ENCODE data around the gene DLX5.

The DLX5 gene

GRCh38 chr7:97015756-97016380 lies 8.8 kb downstream of the DLX5 start:
- Histone ChIP-seq H3K9me3 (ENCODE audit: control insufficient read depth, insufficient read depth, low read length) (no peaks in the 10 kb centered on the region), H3K4me3 (ENCODE audit: low read depth, low read length) (peak overlapping the region; percentile 54), H3K9ac (ENCODE audit: low read depth, low read length) (no peak overlapping the region), H3K4me1 (ENCODE audit: control insufficient read depth, insufficient read depth, low read length) (no peaks in the 10 kb centered on the region), H3K27me3 (ENCODE audit: control insufficient read depth, insufficient read depth, low read length) (peaks cover 99% of the 10 kb centered on the region), H3K36me3 (ENCODE audit: control insufficient read depth, insufficient read depth, low read length) (no peaks in the 10 kb centered on the region)

GRCh38 chr7:97015279-97015678 lies 9.4 kb downstream of the DLX5 start:
- H3K9ac ChIP-seq (ENCODE audit: low read depth, low read length) = no peak overlapping the region
- H3K36me3 ChIP-seq (ENCODE audit: control insufficient read depth, insufficient read depth, low read length) = no peaks in the 10 kb centered on the region
- H3K27me3 ChIP-seq (ENCODE audit: control insufficient read depth, insufficient read depth, low read length) = peaks cover 99% of the 10 kb centered on the region
- H3K4me3 ChIP-seq (ENCODE audit: low read depth, low read length) = no peak overlapping the region
- H3K4me1 ChIP-seq (ENCODE audit: control insufficient read depth, insufficient read depth, low read length) = no peaks in the 10 kb centered on the region
- H3K9me3 ChIP-seq (ENCODE audit: control insufficient read depth, insufficient read depth, low read length) = no peaks in the 10 kb centered on the region

GRCh38 chr7:97014145-97014750 lies 10.4 kb downstream of the DLX5 start:
- Histone ChIP-seq H3K36me3 (ENCODE audit: control insufficient read depth, insufficient read depth, low read length) (no peaks in the 10 kb centered on the region), H3K4me3 (ENCODE audit: low read depth, low read length) (no peak overlapping the region), H3K27me3 (ENCODE audit: control insufficient read depth, insufficient read depth, low read length) (peaks cover 99% of the 10 kb centered on the region), H3K9ac (ENCODE audit: low read depth, low read length) (no peak overlapping the region), H3K9me3 (ENCODE audit: control insufficient read depth, insufficient read depth, low read length) (no peaks in the 10 kb centered on the region), H3K4me1 (ENCODE audit: control insufficient read depth, insufficient read depth, low read length) (peaks cover 2% of the 10 kb centered on the region)

- H3K36me3 ChIP-seq (ENCODE audit: control insufficient read depth, insufficient read depth, low read length) = no peaks in the 10 kb centered on the region
- no peaks in the 10 kb centered on the region for H3K9me3 ChIP-seq (ENCODE audit: control insufficient read depth, insufficient read depth, low read length)
- no peak overlapping the region for H3K4me3 ChIP-seq (ENCODE audit: low read depth, low read length)
- H3K4me1 ChIP-seq (ENCODE audit: control insufficient read depth, insufficient read depth, low read length) = peaks cover 2% of the 10 kb centered on the region
- peaks cover 99% of the 10 kb centered on the region for H3K27me3 ChIP-seq (ENCODE audit: control insufficient read depth, insufficient read depth, low read length)
- no peak overlapping the region for H3K9ac ChIP-seq (ENCODE audit: low read depth, low read length)
Measured at GRCh38 chr7:97013845-97014134, 10.8 kb downstream of the DLX5 start.

- Histone ChIP-seq H3K4me3 (ENCODE audit: low read depth, low read length) (no peak overlapping the region), H3K9ac (ENCODE audit: low read depth, low read length) (no peak overlapping the region), H3K9me3 (ENCODE audit: control insufficient read depth, insufficient read depth, low read length) (no peaks in the 10 kb centered on the region), H3K27me3 (ENCODE audit: control insufficient read depth, insufficient read depth, low read length) (peaks cover 100% of the 10 kb centered on the region), H3K4me1 (ENCODE audit: control insufficient read depth, insufficient read depth, low read length) (peaks cover 2% of the 10 kb centered on the region), H3K36me3 (ENCODE audit: control insufficient read depth, insufficient read depth, low read length) (no peaks in the 10 kb centered on the region)
Measured at GRCh38 chr7:97013134-97013844, 11.3 kb downstream of the DLX5 start.

GRCh38 chr7:97012365-97013133 lies 12.1 kb downstream of the DLX5 start:
- Histone ChIP-seq H3K4me3 (ENCODE audit: low read depth, low read length) (no peak overlapping the region), H3K9me3 (ENCODE audit: control insufficient read depth, insufficient read depth, low read length) (no peaks in the 10 kb centered on the region), H3K9ac (ENCODE audit: low read depth, low read length) (no peak overlapping the region), H3K4me1 (ENCODE audit: control insufficient read depth, insufficient read depth, low read length) (peaks cover 2% of the 10 kb centered on the region), H3K36me3 (ENCODE audit: control insufficient read depth, insufficient read depth, low read length) (no peaks in the 10 kb centered on the region), H3K27me3 (ENCODE audit: control insufficient read depth, insufficient read depth, low read length) (peaks cover 100% of the 10 kb centered on the region)

- Histone ChIP-seq H3K4me1 (ENCODE audit: control insufficient read depth, insufficient read depth, low read length) (peaks cover 2% of the 10 kb centered on the region), H3K36me3 (ENCODE audit: control insufficient read depth, insufficient read depth, low read length) (no peaks in the 10 kb centered on the region), H3K9ac (ENCODE audit: low read depth, low read length) (no peak overlapping the region), H3K4me3 (ENCODE audit: low read depth, low read length) (no peak overlapping the region), H3K9me3 (ENCODE audit: control insufficient read depth, insufficient read depth, low read length) (no peaks in the 10 kb centered on the region), H3K27me3 (ENCODE audit: control insufficient read depth, insufficient read depth, low read length) (peaks cover 100% of the 10 kb centered on the region)
Measured at GRCh38 chr7:97011536-97012364, 12.9 kb downstream of the DLX5 start.

GRCh38 chr7:97011104-97011503 lies 13.5 kb downstream of the DLX5 start:
- Histone ChIP-seq H3K9ac (ENCODE audit: low read depth, low read length) (no peak overlapping the region), H3K27me3 (ENCODE audit: control insufficient read depth, insufficient read depth, low read length) (peaks cover 96% of the 10 kb centered on the region), H3K4me1 (ENCODE audit: control insufficient read depth, insufficient read depth, low read length) (peaks cover 2% of the 10 kb centered on the region), H3K36me3 (ENCODE audit: control insufficient read depth, insufficient read depth, low read length) (no peaks in the 10 kb centered on the region), H3K9me3 (ENCODE audit: control insufficient read depth, insufficient read depth, low read length) (no peaks in the 10 kb centered on the region), H3K4me3 (ENCODE audit: low read depth, low read length) (no peak overlapping the region)

GRCh38 chr7:97009753-97010732 lies 14.6 kb downstream of the DLX5 start:
- H3K4me1 ChIP-seq (ENCODE audit: control insufficient read depth, insufficient read depth, low read length) = peaks cover 2% of the 10 kb centered on the region
- H3K36me3 ChIP-seq (ENCODE audit: control insufficient read depth, insufficient read depth, low read length) = no peaks in the 10 kb centered on the region
- no peaks in the 10 kb centered on the region for H3K9me3 ChIP-seq (ENCODE audit: control insufficient read depth, insufficient read depth, low read length)
- H3K27me3 ChIP-seq (ENCODE audit: control insufficient read depth, insufficient read depth, low read length) = peaks cover 89% of the 10 kb centered on the region
- no peak overlapping the region for H3K9ac ChIP-seq (ENCODE audit: low read depth, low read length)
- peak overlapping the region; percentile 27 for H3K4me3 ChIP-seq (ENCODE audit: low read depth, low read length)

- Histone ChIP-seq H3K9ac (ENCODE audit: low read depth, low read length) (no peak overlapping the region), H3K9me3 (ENCODE audit: control insufficient read depth, insufficient read depth, low read length) (no peaks in the 10 kb centered on the region), H3K27me3 (ENCODE audit: control insufficient read depth, insufficient read depth, low read length) (peaks cover 89% of the 10 kb centered on the region), H3K4me3 (ENCODE audit: low read depth, low read length) (peak overlapping the region; percentile 42), H3K36me3 (ENCODE audit: control insufficient read depth, insufficient read depth, low read length) (no peaks in the 10 kb centered on the region), H3K4me1 (ENCODE audit: control insufficient read depth, insufficient read depth, low read length) (peaks cover 5% of the 10 kb centered on the region)
Measured at GRCh38 chr7:97008275-97008917, 16.2 kb downstream of the DLX5 start.

Measured in iPS-15b (cell line).